Sigmoid colon (tissue), 4 donors: Measurements from ENCODE around the gene SPDYE1.
"Not testable (repeated sequence)": the region's sequence is repeated elsewhere in the genome, so short reads cannot be mapped to it uniquely, and the experiment has no call there.

ENCODE experiments used
- EP300 ChIP-seq, 4 donors: sonication (generic); formaldehyde crosslinking; IDR thresholded peaks; one replicate each; pipeline ENCODE4 v1.6.1; 2017; ENCODE audit warnings: antibody characterized with exemption in 4 of 4
- POLR2A ChIP-seq, 2 donors: fragments of 450-650 bp; IDR thresholded peaks; one replicate each; pipeline ENCODE4 v1.6.1; 2016; ENCODE audit warnings: antibody characterized with exemption in 2 of 2, mild to moderate bottlenecking in 2 of 2, moderate library complexity in 2 of 2

- not testable (repeated sequence) for TF ChIP-seq EP300, POLR2A (IDR thresholded peaks at IDR 0.05)
Measured at GRCh38 chr7:43974725-43975482, 22.8 kb upstream of the SPDYE1 start.
